B cell (primary cell): Measurements from ENCODE around the gene CD79A. TPM values are rescaled to one million over a fixed set of nuclear protein-coding genes. Genes with fewer than 3 reads are reported as not detected.

Source experiments
- ATAC-seq: fragments of 200-7000 bp; cut with Tn5 transposase; one replicate; pipeline ENCODE4 v1.10.0; 2021; ENCODE audit warnings: low read depth, mild to moderate bottlenecking, moderate number of reproducible peaks, moderate library complexity
- CTCF ChIA-PET: fragments of 350-600 bp; sonication (Branson Sonifier 250); formaldehyde crosslinking; loops from one replicate; lab custom pipeline; 2021; ENCODE audit warnings: antibody characterized with exemption, inconsistent platforms; lab: Charles Lee
- POLR2A ChIA-PET: fragments of 350-600 bp; sonication (Branson Sonifier 250); formaldehyde crosslinking; loops from one replicate; lab custom pipeline; 2021; ENCODE audit warnings: antibody characterized with exemption; lab: Charles Lee
- DNase-seq: peaks from one replicate; pipeline ENCODE4 v3.0.0; 2013
- H2AFZ ChIP-seq: 2 replicates; pipeline ENCODE4 v1.6.1; 2012; ENCODE audit warnings: mild to moderate bottlenecking, low read depth, low read length; ENCODE audit not compliant: insufficient read depth, poor library complexity, severe bottlenecking
- H3K27ac ChIP-seq, 2 donors: 1 replicate in 1 of 2; 2 replicates in 1 of 2; pipeline ENCODE4 v1.5.1; 2012 to 2013; ENCODE audit warnings: low read length in 2 of 2, mild to moderate bottlenecking in 2 of 2, moderate library complexity in 1 of 2
- H3K27me3 ChIP-seq, 4 experiments: fragments of 200-600 bp in 1 of 4; sonication (generic) in 1 of 4; replicated peaks in 1 of 4; 1 replicate in 2 of 4; 2 replicates in 2 of 4; pipeline versions ENCODE4 v1.6.1 to v1.7.0; 2013 to 2016; ENCODE audit warnings: low read length in 3 of 4, mild to moderate bottlenecking in 2 of 4, mixed read lengths in 1 of 4, moderate library complexity in 1 of 4; ENCODE audit not compliant: insufficient read depth in 4 of 4, control insufficient read depth in 3 of 4; ENCODE audit errors: control extremely low read depth in 1 of 4
- H3K36me3 ChIP-seq, 2 experiments: replicated peaks in 1 of 2; 1 replicate in 1 of 2; 2 replicates in 1 of 2; pipeline versions ENCODE4 v1.6.1 to v1.7.1; 2013; ENCODE audit warnings: low read length in 1 of 2; ENCODE audit not compliant: insufficient read depth in 2 of 2, control insufficient read depth in 1 of 2; ENCODE audit errors: control extremely low read depth in 1 of 2, extremely low read depth in 1 of 2
- H3K4me1 ChIP-seq, 2 donors: fragments of 200-600 bp in 1 of 2; sonication (generic) in 1 of 2; 1 replicate in 1 of 2; 2 replicates in 1 of 2; pipeline versions ENCODE4 v1.5.1 to v1.6.1; 2013 to 2017; ENCODE audit warnings: low read length in 2 of 2; ENCODE audit not compliant: control insufficient read depth in 2 of 2, insufficient read depth in 2 of 2
- H3K4me2 ChIP-seq: replicated peaks from 2 replicates; pipeline ENCODE3; 2012; ENCODE audit warnings: mild to moderate bottlenecking, low read depth, low read length; ENCODE audit not compliant: poor library complexity, severe bottlenecking
- H3K4me3 ChIP-seq, 5 experiments: fragments of 200-600 bp in 1 of 5; sonication (generic) in 1 of 5; 1 replicate in 3 of 5; 2 replicates in 2 of 5; pipeline versions ENCODE4 v1.5.1 to v1.7.0; 2011 to 2016; ENCODE audit warnings: low read length in 4 of 5, mild to moderate bottlenecking in 4 of 5, low read depth in 2 of 5, control low read depth in 1 of 5, moderate library complexity in 1 of 5; ENCODE audit not compliant: insufficient read depth in 1 of 5; ENCODE audit errors: control extremely low read depth in 1 of 5, extremely low read depth in 1 of 5
- H3K79me2 ChIP-seq: fragments of 200-600 bp; sonication (generic); one replicate; pipeline ENCODE4 v1.6.0; 2016; ENCODE audit warnings: low read length; ENCODE audit not compliant: control insufficient read depth, insufficient read depth
- H3K9ac ChIP-seq: fragments of 200-600 bp; sonication (generic); 2 replicates; pipeline ENCODE4 v1.6.1; 2017; ENCODE audit warnings: mild to moderate bottlenecking, low read length, moderate library complexity
- H3K9me3 ChIP-seq, 3 donors: one replicate each; pipeline versions ENCODE4 v1.6.1 to v1.7.1; 2013; ENCODE audit warnings: low read length in 2 of 3; ENCODE audit not compliant: control insufficient read depth in 2 of 3, insufficient read depth in 1 of 3; ENCODE audit errors: control extremely low read depth in 1 of 3
- H4K20me1 ChIP-seq: 2 replicates; pipeline ENCODE4 v1.6.0; 2012; ENCODE audit warnings: mild to moderate bottlenecking, low read length; ENCODE audit not compliant: insufficient read depth, control insufficient read depth, poor library complexity, severe bottlenecking
- H3K27ac Mint-ChIP-seq: one replicate; pipeline ENCODE4 v1.8.0; 2021; ENCODE audit warnings: mixed read lengths
- H3K27me3 Mint-ChIP-seq: one replicate; pipeline ENCODE4 v1.8.0; 2021; ENCODE audit warnings: mixed read lengths
- H3K4me1 Mint-ChIP-seq: one replicate; pipeline ENCODE4 v1.8.0; 2021; ENCODE audit warnings: mixed read lengths
- H3K4me3 Mint-ChIP-seq: one replicate; pipeline ENCODE4 v1.8.0; 2021; ENCODE audit warnings: mixed read lengths
- H3K9me3 Mint-ChIP-seq: one replicate; pipeline ENCODE4 v1.8.0; 2022; ENCODE audit warnings: mixed read lengths; ENCODE audit not compliant: insufficient read depth
- EZH2 ChIP-seq: IDR thresholded peaks from 2 replicates; pipeline ENCODE4 v1.6.1; 2012; ENCODE audit warnings: borderline replicate concordance, low read depth, mild to moderate bottlenecking, moderate library complexity, low read length; ENCODE audit not compliant: insufficient read depth, poor library complexity, severe bottlenecking
- WGBS: methylation state at CpG from one replicate; pipeline ENCODE4 v1.1.5; 2013; ENCODE audit warnings: missing lambda C conversion rate; ENCODE audit not compliant: insufficient coverage; 5-methylcytosine and 5-hydroxymethylcytosine counted together
- intact Hi-C: fragments of 100-400 bp; cut with micrococcal nuclease; formaldehyde crosslinking; loops from one replicate; pipeline ENCODE4 v1.10.0; 2022
- polyA plus RNA-seq: library from polyadenylated mRNA; depleted of rRNA; stranded (reverse); fragments of >200 nt; gene quantifications from 2 replicates; pipeline ENCODE4 v1.2.3, GENCODE V29; 2012
- total RNA-seq, 2 donors: library from RNA; stranded (reverse); fragments of 120-200 nt in 1 of 2; gene quantifications; 1 replicate in 1 of 2; 2 replicates in 1 of 2; pipeline versions ENCODE4 v1.2.3 to v1.2.4, GENCODE V29; 2013 to 2022
- TF ChIP-seq, protein P1 (sequence below): fragments of 200-600 bp; IDR thresholded peaks from one replicate; pipeline ENCODE4 v1.8.0; 2022; ENCODE audit warnings: antibody characterized with exemption, mild to moderate bottlenecking

Gene CD79A
- total and polyA plus RNA-seq, 2 donors (not counting 1 experiment from before 2014, with no cell fraction given): 1,280 to 1,471 TPM

DNA sequence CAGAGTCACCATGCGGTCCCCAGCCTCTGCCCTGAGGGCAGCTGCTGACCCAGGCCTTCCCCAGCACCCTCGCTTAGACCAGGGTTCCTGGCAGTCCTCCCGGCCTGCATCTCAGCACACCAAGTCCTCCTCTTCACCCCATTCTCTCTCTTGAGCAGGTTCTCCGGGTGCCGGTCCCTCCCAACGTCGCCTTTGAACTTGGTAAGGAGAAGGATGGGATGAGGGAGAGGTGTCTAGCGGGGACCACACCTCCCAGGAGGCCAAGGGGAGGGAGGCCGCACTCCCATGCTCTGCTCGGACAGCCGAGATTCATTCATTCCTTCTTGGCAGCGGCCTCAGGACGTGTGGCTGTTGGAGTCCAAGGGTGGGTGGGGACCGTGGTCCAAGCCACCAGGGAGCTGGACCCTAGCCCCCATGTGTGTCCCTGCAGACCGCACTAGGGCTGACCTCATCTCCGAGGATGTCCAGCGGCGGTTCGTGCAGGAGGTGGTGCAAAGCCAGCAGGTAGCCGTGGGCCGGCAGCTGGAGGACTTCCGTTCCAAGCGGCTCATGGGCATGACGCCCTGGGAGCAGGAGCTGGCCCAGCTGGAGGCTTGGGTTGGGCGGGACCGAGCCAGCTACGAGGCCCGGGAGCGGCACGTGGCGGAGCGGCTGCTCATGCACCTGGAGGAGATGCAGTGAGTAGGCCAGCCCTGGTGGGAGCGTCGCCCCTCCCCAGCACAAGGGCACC, 15.3 kb downstream of the CD79A start:
- Histone ChIP-seq H3K9ac (no peak overlapping the region), H3K4me1 (peaks cover 12 to 41% of the 10 kb centered on the region in 2 donors), H4K20me1 (peaks cover 83% of the 10 kb centered on the region), H3K4me3 (no peak overlapping the region), H3K4me2 (no peak overlapping the region), H3K36me3 (peaks cover 2 to 71% of the 10 kb centered on the region in 2 experiments), H2AFZ (no peak overlapping the region), H3K27me3 (no peaks in the 10 kb centered on the region), H3K27ac (peak overlapping the region in 1 of 2 donors; percentile 56), H3K9me3 (no peaks in the 10 kb centered on the region), H3K79me2 (peaks cover 79% of the 10 kb centered on the region)
- H3K4me3 Mint-ChIP-seq: no peak overlapping the region
- TF ChIP-seq, protein P1, sequence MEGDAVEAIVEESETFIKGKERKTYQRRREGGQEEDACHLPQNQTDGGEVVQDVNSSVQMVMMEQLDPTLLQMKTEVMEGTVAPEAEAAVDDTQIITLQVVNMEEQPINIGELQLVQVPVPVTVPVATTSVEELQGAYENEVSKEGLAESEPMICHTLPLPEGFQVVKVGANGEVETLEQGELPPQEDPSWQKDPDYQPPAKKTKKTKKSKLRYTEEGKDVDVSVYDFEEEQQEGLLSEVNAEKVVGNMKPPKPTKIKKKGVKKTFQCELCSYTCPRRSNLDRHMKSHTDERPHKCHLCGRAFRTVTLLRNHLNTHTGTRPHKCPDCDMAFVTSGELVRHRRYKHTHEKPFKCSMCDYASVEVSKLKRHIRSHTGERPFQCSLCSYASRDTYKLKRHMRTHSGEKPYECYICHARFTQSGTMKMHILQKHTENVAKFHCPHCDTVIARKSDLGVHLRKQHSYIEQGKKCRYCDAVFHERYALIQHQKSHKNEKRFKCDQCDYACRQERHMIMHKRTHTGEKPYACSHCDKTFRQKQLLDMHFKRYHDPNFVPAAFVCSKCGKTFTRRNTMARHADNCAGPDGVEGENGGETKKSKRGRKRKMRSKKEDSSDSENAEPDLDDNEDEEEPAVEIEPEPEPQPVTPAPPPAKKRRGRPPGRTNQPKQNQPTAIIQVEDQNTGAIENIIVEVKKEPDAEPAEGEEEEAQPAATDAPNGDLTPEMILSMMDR: no peak
- TF ChIP-seq EZH2: no peak
- WGBS: 97% methylated on average over 30 of the region's 34 CpGs
- H3K27ac Mint-ChIP-seq: no peak overlapping the region
- no peaks in the 10 kb centered on the region for H3K27me3 Mint-ChIP-seq
- no peaks in the 10 kb centered on the region for H3K9me3 Mint-ChIP-seq
- CTCF ChIA-PET: interaction anchor here (1.4 to 2.0 kb wide), 2 partner anchors 11 to 20 kb away, joined by 3 to 11 read pairs; no protein-coding TSS in a partner anchor
- no peak for DNase-seq
- H3K4me1 Mint-ChIP-seq: peaks cover 32% of the 10 kb centered on the region
- intact Hi-C loops: no loop called here
- ATAC-seq: no peak
- POLR2A ChIA-PET: interaction anchor here (7.7 kb wide), 1 partner anchor 17 kb away, joined by 92 read pairs; the partner anchor contains the start of gene CD79A

DNA sequence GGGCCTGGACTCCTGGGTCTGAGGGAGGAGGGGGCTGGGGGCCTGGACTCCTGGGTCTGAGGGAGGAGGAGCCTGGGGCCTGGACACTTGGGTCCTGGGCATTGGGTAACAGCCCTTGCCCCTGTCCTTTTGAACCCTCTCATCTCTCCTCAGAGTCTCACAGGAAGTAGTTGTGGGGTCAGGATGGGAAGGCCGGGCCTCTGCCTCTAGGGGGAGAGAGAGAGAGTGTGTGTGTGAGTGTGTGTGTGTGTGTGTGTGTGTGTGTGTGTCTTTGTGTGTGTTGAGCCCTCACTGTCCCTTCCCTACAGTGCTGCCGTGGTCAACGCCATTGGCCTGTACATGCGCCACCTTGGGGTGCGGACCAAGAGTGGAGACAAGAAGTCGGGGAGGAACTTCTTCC, 16.8 kb downstream of the CD79A start:
- Histone ChIP-seq H3K4me3 (no peak overlapping the region), H3K4me1 (peaks cover 0 to 25% of the 10 kb centered on the region in 2 donors), H3K36me3 (peaks cover 4 to 79% of the 10 kb centered on the region in 2 experiments), H4K20me1 (peaks cover 91% of the 10 kb centered on the region), H3K9me3 (no peaks in the 10 kb centered on the region), H3K79me2 (peaks cover 63% of the 10 kb centered on the region), H3K27ac (peak overlapping the region in 1 of 2 donors; percentile 19), H3K27me3 (no peaks in the 10 kb centered on the region), H2AFZ (no peak overlapping the region), H3K4me2 (no peak overlapping the region), H3K9ac (no peak overlapping the region)
- Mint-ChIP-seq H3K27me3 (no peaks in the 10 kb centered on the region), H3K27ac (peak overlapping the region; percentile 53), H3K9me3 (no peaks in the 10 kb centered on the region), H3K4me3 (no peak overlapping the region), H3K4me1 (peaks cover 19% of the 10 kb centered on the region)
- 77% methylated on average over 6 of the region's 6 CpGs for WGBS
- DNase-seq: no peak
- TF ChIP-seq EZH2: no peak
- TF ChIP-seq, protein P1: no peak
- ChIA-PET CTCF (no interaction called here), POLR2A (no interaction called here)
- intact Hi-C loops: no loop called here
- no peak for ATAC-seq
